HG03460 (cell line): ENCODE results near the gene IL34.

ENCODE experiments used
- ATAC-seq: cut with Tn5 transposase; IDR thresholded peaks from one replicate; pipeline ENCODE4 v1.9.1; 2021; ENCODE audit not compliant: unreplicated experiment

IL34 gene

DNA sequence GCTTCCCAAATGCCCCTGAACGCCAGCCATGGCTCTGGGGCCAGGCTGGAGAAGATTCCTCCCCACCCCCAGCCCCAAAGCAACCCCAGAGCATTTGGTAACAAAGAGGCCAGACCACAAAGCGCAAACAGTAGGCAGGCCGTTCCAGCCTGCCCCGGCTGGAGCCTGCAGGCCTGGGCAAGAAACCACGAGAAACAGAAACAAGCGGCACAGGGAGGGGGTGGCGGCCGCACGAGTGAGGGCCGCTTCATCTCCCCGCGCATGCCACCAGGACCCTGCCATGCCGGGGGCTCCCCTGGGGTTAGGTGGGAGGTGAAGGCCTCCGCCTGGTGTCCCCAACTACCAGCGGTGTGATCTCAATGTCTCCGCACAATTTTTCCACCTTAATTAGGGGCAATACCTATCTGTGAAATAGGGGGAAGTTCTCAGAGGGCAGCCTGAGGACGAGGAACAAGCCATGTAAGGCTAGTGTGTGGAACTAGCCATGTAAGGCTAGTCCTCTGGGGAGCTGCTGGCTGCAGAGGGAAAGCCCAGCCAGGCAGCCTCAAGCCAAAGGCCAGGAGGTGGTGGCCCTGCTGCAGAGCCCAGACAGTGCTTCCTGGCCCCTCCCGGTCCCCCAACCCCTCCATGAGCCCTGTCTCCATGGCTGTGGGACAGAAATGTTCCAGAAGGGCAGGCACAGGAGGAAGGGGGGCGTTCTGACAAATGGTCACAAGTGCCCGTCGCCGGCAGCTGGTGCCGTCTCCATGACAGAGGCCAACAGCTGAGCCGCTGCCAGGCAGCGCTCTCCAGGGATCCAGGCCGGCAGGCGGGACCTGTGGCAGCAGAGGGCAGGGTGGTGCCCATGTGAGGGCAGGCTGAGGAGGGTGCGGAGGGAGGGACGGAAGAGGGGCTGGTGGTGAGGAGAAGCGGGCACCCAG lies 54.0 kb downstream of the IL34 start:
- no peak for ATAC-seq

DNA sequence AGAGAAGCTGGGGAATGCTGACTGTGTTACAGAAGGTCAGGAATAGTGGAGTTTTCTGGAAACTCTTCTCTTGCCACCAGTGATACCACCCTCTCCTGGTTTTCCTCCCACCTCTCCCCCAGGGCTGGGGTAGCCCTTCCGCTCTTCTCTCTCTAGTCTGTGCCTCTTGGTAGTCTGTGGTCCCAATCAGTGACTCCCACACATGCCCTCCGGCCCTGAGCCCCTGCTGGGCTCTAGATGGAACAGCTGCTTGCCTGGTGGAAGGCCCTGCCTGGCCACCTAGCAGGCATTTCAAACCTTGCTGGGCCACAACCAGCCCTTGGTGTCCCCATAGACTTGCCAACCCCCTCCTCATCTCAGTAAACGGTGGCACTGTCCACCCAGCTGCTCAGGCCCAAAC lies 54.7 kb downstream of the IL34 start:
- ATAC-seq: no peak

DNA sequence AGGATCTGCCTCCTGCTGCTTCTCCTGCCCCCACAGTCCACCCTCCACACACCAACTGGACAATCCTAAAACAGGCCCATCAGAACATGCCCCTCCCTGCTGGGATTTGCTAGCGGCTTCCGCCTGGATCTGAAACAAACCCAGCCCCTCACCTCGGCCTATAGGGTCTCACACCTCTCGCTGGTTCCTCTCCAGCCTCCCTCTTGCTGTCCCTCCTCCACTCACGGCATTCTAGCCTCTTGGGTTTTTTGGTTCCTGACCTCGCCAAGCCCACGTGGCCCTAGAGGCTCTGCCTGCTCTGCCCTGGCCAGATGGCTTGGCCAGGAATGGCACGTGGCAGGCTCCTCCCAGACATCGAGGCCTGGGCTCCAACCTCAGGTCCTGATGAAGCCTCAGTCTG lies 55.2 kb downstream of the IL34 start:
- ATAC-seq: no peak

DNA sequence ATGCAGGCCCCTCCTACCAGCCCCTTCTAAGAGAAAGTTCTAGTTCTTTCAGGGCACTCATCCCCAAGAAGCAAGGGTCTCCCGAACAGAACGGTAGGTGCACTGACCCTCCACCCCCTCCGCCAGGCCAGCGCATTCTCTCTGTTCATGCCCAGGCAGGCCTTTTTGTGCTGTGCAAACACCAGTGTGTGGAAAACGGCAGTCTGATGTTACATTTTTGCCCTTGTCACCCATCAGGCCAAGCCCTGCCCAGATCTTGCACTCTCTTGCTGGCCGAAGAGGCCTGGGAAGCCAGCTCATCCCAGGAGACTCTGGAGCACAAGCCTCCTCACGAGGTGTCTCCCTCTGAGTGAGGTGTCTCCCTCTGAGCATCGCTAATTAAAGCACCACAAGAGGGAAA lies 55.6 kb downstream of the IL34 start:
- no peak for ATAC-seq

DNA sequence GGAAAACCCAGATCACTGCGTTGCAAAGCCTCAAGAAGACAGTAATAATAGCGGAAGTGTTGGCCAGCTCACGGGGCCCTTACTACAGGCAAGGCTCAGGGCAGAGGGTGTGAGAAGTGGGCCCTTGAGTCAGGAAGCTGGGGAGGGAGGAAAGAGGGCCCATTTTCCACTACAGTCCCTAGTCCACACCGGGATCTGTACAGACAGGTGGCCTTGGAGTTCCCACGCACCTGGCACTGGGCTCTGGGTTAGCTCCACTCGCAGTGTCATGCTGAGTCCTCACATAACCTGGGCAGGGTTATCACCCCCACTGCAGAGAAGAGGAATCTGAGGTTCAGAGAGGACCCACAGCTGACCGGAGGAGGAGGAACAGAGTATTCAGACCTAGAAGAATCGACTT lies 56.3 kb downstream of the IL34 start:
- ATAC-seq: no peak

DNA sequence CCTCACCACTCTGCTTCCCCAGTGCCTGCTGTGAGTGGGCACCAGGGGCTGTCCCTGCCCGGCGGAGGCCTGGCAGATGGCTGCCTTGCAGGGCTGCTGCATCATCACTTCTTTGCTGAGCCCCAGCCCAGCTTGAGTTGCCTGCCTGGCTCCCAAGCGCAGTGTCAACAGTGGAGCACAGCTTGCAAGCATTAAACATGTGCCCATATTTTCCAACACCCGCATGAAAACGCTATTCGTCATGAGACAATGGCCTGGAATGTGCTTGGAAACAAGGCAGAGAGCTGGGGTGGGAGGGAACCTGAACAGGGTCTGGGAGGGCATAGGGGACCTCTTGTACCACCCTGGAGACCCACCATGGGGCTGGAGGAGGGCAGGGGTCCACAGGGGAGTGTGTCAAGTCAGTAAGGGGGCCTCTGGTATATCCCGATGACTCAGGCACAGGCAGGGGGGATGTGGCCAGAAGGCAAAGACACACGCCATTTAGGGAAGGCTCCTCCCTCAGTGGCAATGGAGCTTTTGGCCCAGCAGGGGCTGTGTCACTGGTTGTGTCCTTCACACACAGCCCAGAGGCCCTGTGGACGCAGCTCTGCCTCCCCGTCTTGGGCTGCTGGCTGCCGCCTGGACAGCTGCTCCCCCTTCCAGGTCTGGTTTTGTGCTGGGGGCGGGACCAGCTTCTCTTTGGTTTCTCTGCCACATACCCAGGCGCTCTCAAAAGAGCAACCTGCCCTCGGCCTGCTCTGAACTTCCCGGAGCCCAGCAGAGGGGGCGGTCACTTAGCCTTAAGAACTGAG lies 56.9 kb downstream of the IL34 start:
- ATAC-seq: no peak

DNA sequence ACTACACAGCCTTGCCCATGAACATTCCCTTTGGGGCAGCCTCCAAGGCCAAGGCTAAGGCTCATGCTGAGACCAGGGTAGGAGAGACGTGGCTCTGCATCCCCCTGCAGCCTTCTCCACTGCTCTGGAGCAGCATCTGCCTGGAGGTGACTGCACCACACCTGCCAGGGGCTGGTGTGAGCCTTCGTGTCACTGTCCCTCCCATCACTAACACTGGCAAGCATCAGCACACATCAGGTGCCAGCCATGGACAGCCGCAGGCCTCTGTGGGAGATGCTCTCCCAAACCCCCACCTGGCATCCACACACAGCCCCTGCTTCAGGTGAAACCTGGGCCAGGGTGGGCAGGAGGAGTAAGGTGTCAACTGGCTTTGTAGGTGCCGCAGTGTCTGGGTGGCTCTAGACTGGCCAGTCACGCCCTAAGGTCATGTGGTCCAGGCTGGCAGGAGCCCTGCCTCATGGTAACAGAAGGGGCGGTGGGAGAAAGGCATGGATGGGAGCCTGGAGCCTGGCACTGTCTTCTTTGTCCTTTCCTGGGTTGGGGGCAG lies 57.5 kb downstream of the IL34 start:
- no peak for ATAC-seq

DNA sequence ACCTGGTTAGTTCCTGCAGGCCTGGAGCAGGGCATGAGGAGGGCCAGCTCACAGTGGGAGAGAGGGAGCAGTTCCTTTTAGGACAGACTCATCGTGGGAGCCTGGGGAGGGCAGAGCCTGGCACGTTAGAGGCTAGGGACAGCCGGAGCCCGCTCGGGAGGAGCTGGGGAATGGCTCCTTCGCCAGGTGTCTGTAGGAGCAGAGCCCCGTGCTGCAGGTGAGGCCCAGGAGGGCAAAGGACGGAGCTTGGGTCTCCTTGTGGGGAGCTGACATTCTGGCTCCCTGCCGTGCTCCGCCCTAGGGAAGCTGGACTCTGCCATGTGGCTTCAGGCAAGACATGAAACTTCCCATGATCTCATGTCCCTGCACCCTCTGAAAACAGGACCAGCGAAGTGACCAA lies 58.2 kb downstream of the IL34 start:
- no peak for ATAC-seq

DNA sequence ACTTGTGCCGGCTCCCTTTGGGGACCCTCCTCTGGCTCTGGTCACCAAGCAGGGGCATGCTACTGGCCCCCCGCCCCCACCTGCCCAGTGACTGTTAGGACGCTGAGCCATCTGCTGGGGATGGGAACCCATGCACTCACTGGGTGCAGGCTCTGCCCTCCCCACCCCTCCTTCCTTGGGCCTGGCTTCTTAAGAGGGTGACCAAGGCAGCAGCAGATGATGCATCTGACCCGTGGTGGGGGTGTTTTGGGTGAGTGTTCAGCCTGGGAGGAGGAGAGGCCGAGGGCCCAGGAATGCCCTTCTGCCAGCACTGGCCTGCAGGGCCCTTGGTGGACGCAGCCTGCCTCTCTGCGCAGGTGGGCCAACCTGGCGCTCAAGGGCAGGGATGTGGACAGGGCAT lies 58.7 kb downstream of the IL34 start:
- no peak for ATAC-seq

DNA sequence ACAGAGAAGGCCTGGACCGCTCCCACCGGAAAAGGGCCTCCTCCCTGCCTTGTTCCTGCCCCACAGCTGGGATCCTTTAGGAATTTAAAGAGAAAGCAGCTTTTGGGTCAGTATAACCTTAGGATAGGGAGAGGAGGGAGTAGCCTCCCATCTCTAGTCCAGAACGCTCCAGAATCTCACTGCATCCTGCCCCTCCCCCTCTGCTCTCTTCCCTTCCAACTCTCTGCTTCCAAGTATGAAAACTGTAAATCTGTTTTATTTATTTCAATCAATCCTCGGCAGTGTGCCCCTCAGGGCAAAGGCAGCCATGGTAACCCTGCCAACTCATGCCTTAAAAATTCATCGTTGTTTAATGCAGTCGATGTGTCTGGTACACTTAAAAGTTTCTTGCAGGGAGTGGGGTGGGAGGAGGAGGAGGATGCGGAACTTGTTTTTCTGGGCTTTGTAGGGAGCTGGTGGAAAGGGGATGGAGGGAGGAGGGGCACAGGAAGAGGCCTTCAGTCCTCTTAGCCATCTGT lies 60.6 kb downstream of the IL34 start:
- no peak for ATAC-seq

DNA sequence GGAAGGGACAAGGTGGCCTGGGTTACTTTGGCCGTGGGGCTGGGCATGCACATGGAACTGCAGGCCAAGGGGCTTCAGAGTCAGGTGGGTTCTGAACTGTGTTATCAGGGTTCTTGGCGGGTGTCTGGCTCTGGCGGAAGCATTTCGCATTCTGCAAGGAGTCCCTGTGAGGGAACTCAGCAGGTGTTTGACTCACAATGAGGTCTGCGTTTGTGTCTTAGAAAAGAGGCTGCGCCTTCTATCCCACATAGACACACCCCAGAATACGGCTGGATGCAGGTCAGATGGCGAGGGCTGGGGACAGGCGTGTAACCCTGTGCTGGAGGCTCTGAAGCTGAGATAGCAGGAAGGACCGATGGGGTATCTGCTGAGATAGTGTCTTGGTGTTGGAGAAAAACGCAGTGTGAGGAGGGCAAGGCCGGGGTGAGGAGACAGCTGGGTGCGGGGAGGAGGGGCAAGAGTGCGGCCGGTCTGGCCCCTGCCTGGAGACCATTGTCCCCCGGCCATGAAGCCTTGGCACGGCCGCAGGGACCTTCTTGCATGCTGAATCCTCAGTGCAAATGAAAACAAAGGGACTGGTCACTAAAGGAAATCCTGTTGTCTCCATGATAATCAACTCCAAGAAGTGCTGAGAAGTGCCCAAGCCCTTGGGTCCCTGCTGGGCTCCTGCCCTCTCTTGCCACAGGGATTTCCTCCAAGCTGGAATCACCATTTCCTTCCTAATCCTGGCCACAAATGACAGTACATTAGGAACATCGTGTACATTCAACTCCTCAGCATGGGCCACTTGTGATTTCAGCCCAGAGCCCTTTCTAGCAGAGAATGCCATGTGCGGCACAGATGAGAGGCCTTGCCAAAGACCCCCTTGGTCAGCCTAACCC lies 62.2 kb downstream of the IL34 start:
- ATAC-seq: no peak

DNA sequence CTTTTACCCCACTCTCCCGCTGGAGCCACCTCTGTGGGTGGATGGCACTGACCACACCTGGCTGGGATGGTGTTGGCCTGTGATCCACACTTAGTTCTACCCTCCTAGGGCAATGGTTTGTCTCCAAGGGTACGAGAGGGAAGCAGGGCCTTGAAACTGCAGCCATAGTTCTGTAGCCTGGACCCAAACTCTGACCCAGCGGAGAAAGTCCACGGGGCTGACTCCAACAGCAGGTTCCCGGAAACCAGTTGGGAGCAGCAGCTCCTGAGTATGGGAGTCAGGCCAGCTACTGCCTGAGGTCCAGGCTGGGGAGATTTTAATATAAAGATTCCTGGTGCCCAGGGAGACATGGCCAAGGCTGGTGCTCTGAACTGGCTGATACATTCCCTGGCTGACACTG lies 63.1 kb downstream of the IL34 start:
- ATAC-seq: no peak

DNA sequence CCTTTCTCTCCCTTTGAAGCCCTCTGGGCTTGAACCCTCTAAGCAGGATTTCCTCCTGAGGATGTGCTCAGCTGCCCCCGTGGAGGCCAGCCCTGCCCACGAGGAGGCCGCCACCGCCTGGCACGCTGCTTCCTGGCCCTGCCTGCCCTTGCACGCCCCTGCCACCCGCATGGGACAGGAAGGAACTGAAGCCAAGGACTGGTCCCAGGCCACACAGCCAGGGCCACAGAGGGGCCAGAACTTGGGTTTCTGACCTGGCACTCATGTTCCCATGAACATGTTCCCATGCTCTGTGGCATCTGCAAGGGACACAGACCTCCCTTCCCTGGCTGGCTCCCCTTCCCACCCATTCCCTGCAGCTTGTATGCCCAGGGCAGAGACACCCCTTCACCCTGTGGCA lies 63.6 kb downstream of the IL34 start:
- no peak for ATAC-seq
